Measurements from ENCODE around the gene CKS2. TPM values are rescaled to one million over a fixed set of nuclear protein-coding genes. Genes with fewer than 3 reads are reported as not detected.

CKS2 gene
- total RNA-seq, 1 experiment from 2014 or later, result 299 TPM

DNA sequence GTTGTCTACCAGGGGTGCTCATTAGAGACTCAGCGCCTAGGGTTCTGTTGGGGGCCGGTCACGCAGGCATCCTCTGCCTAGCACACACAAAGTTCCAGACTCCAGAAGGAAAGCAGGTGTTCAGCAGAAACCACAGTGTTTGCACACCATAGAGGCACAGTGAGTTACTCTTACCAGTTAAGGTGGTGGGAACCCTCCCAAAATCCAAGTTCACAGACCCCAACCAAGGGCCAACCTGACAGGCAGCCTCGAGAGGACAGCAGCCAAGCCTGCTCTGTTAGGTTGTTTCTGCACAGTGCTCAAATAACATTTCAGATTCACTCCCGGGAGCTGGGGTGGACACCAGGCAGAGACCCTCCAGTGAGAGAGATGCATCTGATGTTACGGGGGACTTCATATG is 43.5 kb downstream of the CKS2 start:
- Mint-ChIP-seq H3K4me3 (no peak overlapping the region), H3K36me3 (peaks cover 90% of the 10 kb centered on the region), H3K4me1 (no peaks in the 10 kb centered on the region), H3K27me3 (ENCODE audit: low read depth) (no peaks in the 10 kb centered on the region), H3K9me3 (no peaks in the 10 kb centered on the region), H3K27ac (no peak overlapping the region)
- DNase-seq (ENCODE audit: low spot score) (no peak), ATAC-seq (no peak)
- ChIA-PET CTCF (no interaction called here), POLR2A (no interaction called here)
- TF ChIP-seq ZNF138 (CRISPR knock-in tag; conservative IDR thresholded peaks at IDR 0.05) (no peak), ZNF396 (CRISPR knock-in tag; IDR thresholded peaks at IDR 0.05; ENCODE audit: borderline replicate concordance) (no peak), HMGA2 (CRISPR knock-in tag; IDR thresholded peaks at IDR 0.05) (no peak), JAZF1 (CRISPR knock-in tag; IDR thresholded peaks at IDR 0.05) (no peak), NFYB (CRISPR knock-in tag; conservative IDR thresholded peaks at IDR 0.05; ENCODE audit: low read depth) (no peak), NR3C1 (CRISPR knock-in tag; conservative IDR thresholded peaks at IDR 0.05; ENCODE audit: low read depth) (no peak), ZNF532 (CRISPR knock-in tag; IDR thresholded peaks at IDR 0.05; ENCODE audit: borderline replicate concordance) (no peak), E2F4 (CRISPR knock-in tag; IDR thresholded peaks at IDR 0.05; ENCODE audit: borderline replicate concordance, low read depth) (no peak), ZNF219 (CRISPR knock-in tag; IDR thresholded peaks at IDR 0.05; ENCODE audit: borderline replicate concordance) (no peak), ZNF423 (CRISPR knock-in tag; IDR thresholded peaks at IDR 0.05) (no peak), MYBL2 (CRISPR knock-in tag; IDR thresholded peaks at IDR 0.05) (no peak), SMAD4 (CRISPR knock-in tag; IDR thresholded peaks at IDR 0.05) (no peak), NFATC4 (CRISPR knock-in tag; IDR thresholded peaks at IDR 0.05) (no peak), MXD4 (CRISPR knock-in tag; IDR thresholded peaks at IDR 0.05; ENCODE audit: borderline replicate concordance) (no peak)

DNA sequence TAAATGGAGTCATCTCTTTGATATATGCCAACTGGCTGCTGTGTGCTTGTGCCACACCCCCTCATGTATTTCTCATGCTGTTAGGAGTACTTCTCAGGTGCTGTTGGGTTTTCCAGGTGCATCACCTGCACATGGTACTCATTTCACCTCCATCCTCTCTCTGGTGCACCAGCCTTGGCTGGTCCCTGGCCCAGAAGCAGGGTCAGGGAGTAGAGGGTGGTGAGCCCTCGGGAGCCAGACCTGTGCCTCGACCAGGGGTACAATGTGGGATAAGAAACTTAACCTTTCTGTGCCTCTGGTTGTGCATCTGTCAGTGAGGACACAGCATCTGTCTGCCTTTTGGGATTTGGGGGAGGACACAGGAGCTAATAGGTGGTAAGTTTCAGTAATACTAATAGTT is 45.8 kb downstream of the CKS2 start:
- Mint-ChIP-seq H3K9me3 (no peaks in the 10 kb centered on the region), H3K27ac (no peak overlapping the region), H3K4me1 (no peaks in the 10 kb centered on the region), H3K27me3 (ENCODE audit: low read depth) (no peaks in the 10 kb centered on the region), H3K36me3 (peaks cover 88% of the 10 kb centered on the region), H3K4me3 (no peak overlapping the region)
- DNase-seq (ENCODE audit: low spot score), result no peak
- POLR2A ChIA-PET, result no interaction called here
- CTCF ChIA-PET, result no interaction called here
- ATAC-seq, result no peak
- TF ChIP-seq TEAD4 (CRISPR knock-in tag; IDR thresholded peaks at IDR 0.05) (no peak), ZNF396 (CRISPR knock-in tag; IDR thresholded peaks at IDR 0.05; ENCODE audit: borderline replicate concordance) (no peak), IRF1 (CRISPR knock-in tag; IDR thresholded peaks at IDR 0.05) (no peak), ARID4B (CRISPR knock-in tag; IDR thresholded peaks at IDR 0.05; ENCODE audit: borderline replicate concordance) (no peak), NR3C1 (CRISPR knock-in tag; conservative IDR thresholded peaks at IDR 0.05; ENCODE audit: low read depth) (no peak)
- TF ChIP-seq, protein P1, sequence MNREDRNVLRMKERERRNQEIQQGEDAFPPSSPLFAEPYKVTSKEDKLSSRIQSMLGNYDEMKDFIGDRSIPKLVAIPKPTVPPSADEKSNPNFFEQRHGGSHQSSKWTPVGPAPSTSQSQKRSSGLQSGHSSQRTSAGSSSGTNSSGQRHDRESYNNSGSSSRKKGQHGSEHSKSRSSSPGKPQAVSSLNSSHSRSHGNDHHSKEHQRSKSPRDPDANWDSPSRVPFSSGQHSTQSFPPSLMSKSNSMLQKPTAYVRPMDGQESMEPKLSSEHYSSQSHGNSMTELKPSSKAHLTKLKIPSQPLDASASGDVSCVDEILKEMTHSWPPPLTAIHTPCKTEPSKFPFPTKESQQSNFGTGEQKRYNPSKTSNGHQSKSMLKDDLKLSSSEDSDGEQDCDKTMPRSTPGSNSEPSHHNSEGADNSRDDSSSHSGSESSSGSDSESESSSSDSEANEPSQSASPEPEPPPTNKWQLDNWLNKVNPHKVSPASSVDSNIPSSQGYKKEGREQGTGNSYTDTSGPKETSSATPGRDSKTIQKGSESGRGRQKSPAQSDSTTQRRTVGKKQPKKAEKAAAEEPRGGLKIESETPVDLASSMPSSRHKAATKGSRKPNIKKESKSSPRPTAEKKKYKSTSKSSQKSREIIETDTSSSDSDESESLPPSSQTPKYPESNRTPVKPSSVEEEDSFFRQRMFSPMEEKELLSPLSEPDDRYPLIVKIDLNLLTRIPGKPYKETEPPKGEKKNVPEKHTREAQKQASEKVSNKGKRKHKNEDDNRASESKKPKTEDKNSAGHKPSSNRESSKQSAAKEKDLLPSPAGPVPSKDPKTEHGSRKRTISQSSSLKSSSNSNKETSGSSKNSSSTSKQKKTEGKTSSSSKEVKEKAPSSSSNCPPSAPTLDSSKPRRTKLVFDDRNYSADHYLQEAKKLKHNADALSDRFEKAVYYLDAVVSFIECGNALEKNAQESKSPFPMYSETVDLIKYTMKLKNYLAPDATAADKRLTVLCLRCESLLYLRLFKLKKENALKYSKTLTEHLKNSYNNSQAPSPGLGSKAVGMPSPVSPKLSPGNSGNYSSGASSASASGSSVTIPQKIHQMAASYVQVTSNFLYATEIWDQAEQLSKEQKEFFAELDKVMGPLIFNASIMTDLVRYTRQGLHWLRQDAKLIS (CRISPR knock-in tag; IDR thresholded peaks at IDR 0.05; ENCODE audit: borderline replicate concordance), result no peak
